Measurements from ENCODE around the gene ING1. TPM values are rescaled to one million over a fixed set of nuclear protein-coding genes. Genes with fewer than 3 reads are reported as not detected.

ING1 gene
- total and polyA plus RNA-seq, 2 of the 4 experiments (the other 2 are of a cell fraction) = 9.1 to 13.5 TPM

DNA sequence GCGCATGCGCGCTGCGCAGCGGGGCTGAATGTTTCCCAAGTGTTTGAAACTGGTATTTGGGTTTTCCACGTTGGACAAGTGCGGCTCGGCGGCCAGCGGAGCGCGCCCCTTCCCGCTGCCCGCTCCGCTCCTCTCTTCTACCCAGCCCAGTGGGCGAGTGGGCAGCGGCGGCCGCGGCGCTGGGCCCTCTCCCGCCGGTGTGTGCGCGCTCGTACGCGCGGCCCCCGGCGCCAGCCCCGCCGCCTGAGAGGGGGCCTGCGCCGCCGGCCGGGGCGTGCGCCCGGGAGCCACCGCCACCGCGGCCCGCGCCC lies at the start of gene ING1 (continued):
- TF ChIP-seq, protein P1, sequence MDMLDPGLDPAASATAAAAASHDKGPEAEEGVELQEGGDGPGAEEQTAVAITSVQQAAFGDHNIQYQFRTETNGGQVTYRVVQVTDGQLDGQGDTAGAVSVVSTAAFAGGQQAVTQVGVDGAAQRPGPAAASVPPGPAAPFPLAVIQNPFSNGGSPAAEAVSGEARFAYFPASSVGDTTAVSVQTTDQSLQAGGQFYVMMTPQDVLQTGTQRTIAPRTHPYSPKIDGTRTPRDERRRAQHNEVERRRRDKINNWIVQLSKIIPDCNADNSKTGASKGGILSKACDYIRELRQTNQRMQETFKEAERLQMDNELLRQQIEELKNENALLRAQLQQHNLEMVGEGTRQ (IDR thresholded peaks at IDR 0.05; ENCODE audit: low read depth, low read length) = no peak

DNA sequence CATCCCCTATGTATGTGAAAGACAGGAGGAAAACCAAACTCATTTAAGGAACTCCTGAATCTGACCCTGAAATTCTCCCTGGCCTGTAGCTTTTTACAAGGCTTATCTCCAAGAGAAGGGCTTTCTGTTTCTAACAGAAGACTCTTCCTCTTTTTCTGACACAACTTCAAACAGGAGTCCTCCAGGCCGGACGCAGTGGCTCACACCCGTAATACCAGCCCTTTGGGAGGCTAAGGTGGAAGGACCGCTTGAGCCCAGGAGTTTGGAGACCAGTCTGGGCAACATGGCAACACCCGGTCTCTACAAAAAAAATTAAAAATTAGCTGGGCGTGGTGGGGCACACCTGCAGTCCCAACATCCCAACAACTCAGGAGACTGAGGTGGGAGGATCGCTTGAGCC lies 49.5 kb upstream of the ING1 start:
- no CpG with 5 or more reads among the region's 7 CpGs for WGBS, 2 experiments (ENCODE audit: extremely low coverage in 2 of 2, insufficient read length in 1 of 2)
- no peak overlapping the region for H3K4ac ChIP-seq (ENCODE audit: low read depth, low read length)
- no peaks in the 10 kb centered on the region for H4K20me1 ChIP-seq (ENCODE audit: insufficient read depth, low read length)
- peaks cover 3% of the 10 kb centered on the region for H3K9me3 ChIP-seq (ENCODE audit: control insufficient read depth, insufficient read depth, low read length)
- no peak for TF ChIP-seq RFX5 (IDR thresholded peaks at IDR 0.05; ENCODE audit: low read depth, low read length)
- H3K23ac ChIP-seq (ENCODE audit: low read depth, low read length) = no peak overlapping the region
- no peak overlapping the region for H3K56ac ChIP-seq (ENCODE audit: extremely low read depth, insufficient read depth, low read length)
- ChIA-PET CTCF (no interaction called here), POLR2A (ENCODE audit: unreplicated experiment) (interaction anchor here (0.6 kb wide), 1 partner anchor 154 kb away, joined by 4 read pairs; no protein-coding TSS in a partner anchor)
- H2BK120ac ChIP-seq (ENCODE audit: low read depth, low read length) = no peak overlapping the region
- DNase-seq (no peak), ATAC-seq (ENCODE audit: low read depth) (no peak)
- no peak overlapping the region for H2AK9ac ChIP-seq (replicated peaks; ENCODE audit: low read depth, low read length, poor library complexity)
- in situ Hi-C loops (cut with MboI; ENCODE audit: low sequenced_read_pairs) (no loop called here), intact Hi-C loops (cut with micrococcal nuclease) (no loop called here), dilution Hi-C loops (cut with HindIII; ENCODE audit: low sequenced_read_pairs, unreplicated experiment) (no loop called here)
- H4K91ac ChIP-seq (ENCODE audit: insufficient read depth, low read depth, low read length) = no peak overlapping the region
- H3K27ac ChIP-seq (ENCODE audit: insufficient read depth, low read length) = no peak overlapping the region
- H2BK15ac ChIP-seq (ENCODE audit: low read depth, low read length) = no peak overlapping the region
- no peak overlapping the region for H4K8ac ChIP-seq (ENCODE audit: low read depth in 2 of 2, low read length in 2 of 2)
- no peak overlapping the region for H3K4me3 ChIP-seq (ENCODE audit: insufficient read depth, low read depth, low read length)
- H2BK20ac ChIP-seq (ENCODE audit: low read depth, low read length) = no peak overlapping the region
- H3K9ac ChIP-seq (ENCODE audit: low read depth, low read length) = no peak overlapping the region
- no peaks in the 10 kb centered on the region for H3K27me3 ChIP-seq (ENCODE audit: control insufficient read depth, insufficient read depth, low read length)
- no peak overlapping the region for H2BK5ac ChIP-seq (ENCODE audit: low read depth, low read length, poor library complexity, severe bottlenecking)
- no peak overlapping the region for H3K4me2 ChIP-seq (ENCODE audit: low read depth, low read length)
- no peak overlapping the region for H2AFZ ChIP-seq (replicated peaks; ENCODE audit: low read length, poor library complexity)
- H3K18ac ChIP-seq (ENCODE audit: low read depth, low read length) = no peak overlapping the region
- BruUV-seq (replicated peaks) = no TSS peak
- H3K4me1 ChIP-seq (ENCODE audit: control insufficient read depth, insufficient read depth, low read length) = no peaks in the 10 kb centered on the region
- H3K36me3 ChIP-seq (ENCODE audit: control insufficient read depth, insufficient read depth, low read length) = peaks cover 58% of the 10 kb centered on the region
- no peak overlapping the region for H2AK5ac ChIP-seq (ENCODE audit: low read depth, low read length)
- H3K14ac ChIP-seq (replicated peaks; ENCODE audit: low read depth, low read length) = no peak overlapping the region
- H3K79me1 ChIP-seq (ENCODE audit: low read depth in 1 of 2, low read length in 2 of 2) = peaks cover 3 to 7% of the 10 kb centered on the region in 2 experiments; a peak in 2 of 4 replicates
- no peak overlapping the region for H4K5ac ChIP-seq (ENCODE audit: low read depth, low read length)
- no peaks in the 10 kb centered on the region for H3K9me1 ChIP-seq (ENCODE audit: insufficient read depth, low read length)

All from IMR-90 (cell line).